GM21526 (cell line): Measurements from ENCODE around the gene ADGRB2.
A peak's percentile ranks its signal among the peaks of the same experiment; 100 is the strongest.

Experiments
- ATAC-seq: cut with Tn5 transposase; IDR thresholded peaks from one replicate; pipeline ENCODE4 v1.9.1; 2021; ENCODE audit warnings: moderate library complexity; ENCODE audit not compliant: unreplicated experiment, low FRiP score

ADGRB2 gene

GRCh38 chr1:31752952-31753475 is 11.1 kb downstream of the ADGRB2 start:
- ATAC-seq = no peak

- ATAC-seq = no peak
Observed at GRCh38 chr1:31752258-31752657, 11.9 kb downstream of the ADGRB2 start.

GRCh38 chr1:31751822-31752241 is 12.3 kb downstream of the ADGRB2 start:
- ATAC-seq = no peak

- no peak for ATAC-seq
Observed at GRCh38 chr1:31750858-31751510, 13.2 kb downstream of the ADGRB2 start.

GRCh38 chr1:31749785-31750735 is 14.1 kb downstream of the ADGRB2 start:
- ATAC-seq = no peak

- ATAC-seq = no peak
Observed at GRCh38 chr1:31748365-31748764, 15.8 kb downstream of the ADGRB2 start.

GRCh38 chr1:31747304-31747703 is 16.8 kb downstream of the ADGRB2 start:
- no peak for ATAC-seq

GRCh38 chr1:31746687-31747086 is 17.5 kb downstream of the ADGRB2 start:
- ATAC-seq = no peak

- ATAC-seq = no peak
Observed at GRCh38 chr1:31745946-31746670, 18.0 kb downstream of the ADGRB2 start.

GRCh38 chr1:31745096-31745945 is 18.8 kb downstream of the ADGRB2 start:
- no peak for ATAC-seq

- peak; percentile 78 for ATAC-seq
Observed at GRCh38 chr1:31744165-31744888, 19.8 kb downstream of the ADGRB2 start.

- no peak for ATAC-seq
Observed at GRCh38 chr1:31742462-31743212, 21.5 kb downstream of the ADGRB2 start.

- no peak for ATAC-seq
Observed at GRCh38 chr1:31739346-31739745, 24.8 kb downstream of the ADGRB2 start.

GRCh38 chr1:31736675-31737074 is 27.5 kb downstream of the ADGRB2 start:
- no peak for ATAC-seq

GRCh38 chr1:31735571-31735970 is 28.6 kb downstream of the ADGRB2 start:
- no peak for ATAC-seq

GRCh38 chr1:31734582-31735107 is 29.5 kb downstream of the ADGRB2 start:
- no peak for ATAC-seq

- no peak for ATAC-seq
Observed at GRCh38 chr1:31733389-31734219, 30.5 kb downstream of the ADGRB2 start.
